ENCODE measurements around the gene ATG13.

ATG13 gene

DNA sequence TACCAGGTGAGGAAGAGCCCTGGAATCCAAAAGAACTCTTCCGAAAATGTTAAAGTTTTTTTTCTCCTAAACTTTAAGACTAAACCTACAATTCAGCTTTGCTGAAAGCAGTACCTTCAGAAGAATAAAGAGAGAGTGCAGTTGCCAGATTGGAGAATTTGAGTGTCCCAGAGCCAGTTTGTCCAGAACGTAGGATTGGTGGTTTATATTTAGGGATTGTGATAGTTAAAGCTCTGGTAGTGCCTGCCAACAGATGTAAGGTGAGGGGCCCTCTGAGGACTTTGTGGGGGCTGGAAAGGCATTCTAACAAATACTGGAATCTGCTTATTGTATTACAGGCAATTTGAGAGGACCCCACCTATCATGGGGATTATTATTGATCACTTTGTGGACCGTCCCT lies 39.8 kb downstream of the ATG13 start:
- Histone ChIP-seq H3K9me3 (replicated peaks; ENCODE audit: insufficient read depth, low read length) (no peaks in the 10 kb centered on the region), H3F3A (ENCODE audit: insufficient read depth, low read length) (no peaks in the 10 kb centered on the region), H3K9me2 (replicated peaks; ENCODE audit: insufficient read depth, low read length) (no peaks in the 10 kb centered on the region), H3K79me2 (ENCODE audit: low read length) (no peaks in the 10 kb centered on the region), H3K4me2 (ENCODE audit: low read depth, low read length) (no peak overlapping the region), H3K4me1 (ENCODE audit: low read length) (no peaks in the 10 kb centered on the region), H3K4me3 (ENCODE audit: low read length) (no peak overlapping the region), H4K20me1 (ENCODE audit: insufficient read depth, low read length) (no peaks in the 10 kb centered on the region), H3K27me3 (replicated peaks; ENCODE audit: insufficient read depth, low read length) (no peaks in the 10 kb centered on the region), H2AFZ (ENCODE audit: low read length) (no peak overlapping the region), H3K27ac (ENCODE audit: low read length) (no peak overlapping the region), H3K36me3 (replicated peaks; ENCODE audit: insufficient read depth, low read length) (0 out of 2 replicates have a peak, but pooled peaks cover 8% of the 10 kb centered on the region), H3K9ac (ENCODE audit: low read length) (no peak overlapping the region)
- TF ChIP-seq, protein P1, sequence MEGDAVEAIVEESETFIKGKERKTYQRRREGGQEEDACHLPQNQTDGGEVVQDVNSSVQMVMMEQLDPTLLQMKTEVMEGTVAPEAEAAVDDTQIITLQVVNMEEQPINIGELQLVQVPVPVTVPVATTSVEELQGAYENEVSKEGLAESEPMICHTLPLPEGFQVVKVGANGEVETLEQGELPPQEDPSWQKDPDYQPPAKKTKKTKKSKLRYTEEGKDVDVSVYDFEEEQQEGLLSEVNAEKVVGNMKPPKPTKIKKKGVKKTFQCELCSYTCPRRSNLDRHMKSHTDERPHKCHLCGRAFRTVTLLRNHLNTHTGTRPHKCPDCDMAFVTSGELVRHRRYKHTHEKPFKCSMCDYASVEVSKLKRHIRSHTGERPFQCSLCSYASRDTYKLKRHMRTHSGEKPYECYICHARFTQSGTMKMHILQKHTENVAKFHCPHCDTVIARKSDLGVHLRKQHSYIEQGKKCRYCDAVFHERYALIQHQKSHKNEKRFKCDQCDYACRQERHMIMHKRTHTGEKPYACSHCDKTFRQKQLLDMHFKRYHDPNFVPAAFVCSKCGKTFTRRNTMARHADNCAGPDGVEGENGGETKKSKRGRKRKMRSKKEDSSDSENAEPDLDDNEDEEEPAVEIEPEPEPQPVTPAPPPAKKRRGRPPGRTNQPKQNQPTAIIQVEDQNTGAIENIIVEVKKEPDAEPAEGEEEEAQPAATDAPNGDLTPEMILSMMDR (IDR thresholded peaks at IDR 0.05; ENCODE audit: low read length) = no peak
- no peak for TF ChIP-seq EZH2 (optimal IDR thresholded peaks at IDR 0.05; ENCODE audit: low read depth, low read length)
- no peak for TF ChIP-seq EZH2phosphoT487 (IDR thresholded peaks at IDR 0.05; ENCODE audit: low read length)
- DNase-seq = no peak

DNA sequence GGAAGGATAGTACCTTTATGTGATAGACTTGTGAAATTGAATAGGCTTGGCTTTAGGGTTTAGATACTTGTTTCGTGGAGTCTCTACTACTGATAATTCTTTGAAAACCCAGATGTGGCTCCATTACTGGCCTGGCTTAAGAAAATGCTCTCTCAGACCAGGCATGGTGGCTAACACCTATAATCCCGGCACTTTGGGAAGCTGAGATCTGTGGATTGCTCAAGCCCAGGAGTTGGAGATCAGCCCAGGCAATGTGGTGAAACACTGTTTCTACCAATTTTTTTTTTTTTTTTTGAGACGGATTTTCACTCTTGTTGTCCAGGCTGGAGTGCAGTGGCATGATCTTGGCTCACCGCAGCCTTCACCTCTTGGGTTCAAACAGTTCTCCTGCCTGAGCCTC lies 40.9 kb downstream of the ATG13 start:
- no peaks in the 10 kb centered on the region for H3K4me1 ChIP-seq (ENCODE audit: low read length)
- H3K9me3 ChIP-seq (replicated peaks; ENCODE audit: insufficient read depth, low read length) = no peaks in the 10 kb centered on the region
- H3K27me3 ChIP-seq (replicated peaks; ENCODE audit: insufficient read depth, low read length) = no peaks in the 10 kb centered on the region
- TF ChIP-seq, protein P1 (IDR thresholded peaks at IDR 0.05; ENCODE audit: low read length) = no peak
- TF ChIP-seq EZH2 (optimal IDR thresholded peaks at IDR 0.05; ENCODE audit: low read depth, low read length) (no peak), EZH2phosphoT487 (IDR thresholded peaks at IDR 0.05; ENCODE audit: low read length) (no peak)
- no peaks in the 10 kb centered on the region for H4K20me1 ChIP-seq (ENCODE audit: insufficient read depth, low read length)
- no peaks in the 10 kb centered on the region for H3F3A ChIP-seq (ENCODE audit: insufficient read depth, low read length)
- H2AFZ ChIP-seq (ENCODE audit: low read length) = no peak overlapping the region
- no peak for DNase-seq
- no peak overlapping the region for H3K27ac ChIP-seq (ENCODE audit: low read length)
- H3K4me3 ChIP-seq (ENCODE audit: low read length) = no peak overlapping the region
- H3K9ac ChIP-seq (ENCODE audit: low read length) = no peak overlapping the region
- H3K36me3 ChIP-seq (replicated peaks; ENCODE audit: insufficient read depth, low read length) = 0 out of 2 replicates have a peak, but pooled peaks cover 8% of the 10 kb centered on the region
- H3K79me2 ChIP-seq (ENCODE audit: low read length) = no peaks in the 10 kb centered on the region
- no peak overlapping the region for H3K4me2 ChIP-seq (ENCODE audit: low read depth, low read length)
- no peaks in the 10 kb centered on the region for H3K9me2 ChIP-seq (replicated peaks; ENCODE audit: insufficient read depth, low read length)

DNA sequence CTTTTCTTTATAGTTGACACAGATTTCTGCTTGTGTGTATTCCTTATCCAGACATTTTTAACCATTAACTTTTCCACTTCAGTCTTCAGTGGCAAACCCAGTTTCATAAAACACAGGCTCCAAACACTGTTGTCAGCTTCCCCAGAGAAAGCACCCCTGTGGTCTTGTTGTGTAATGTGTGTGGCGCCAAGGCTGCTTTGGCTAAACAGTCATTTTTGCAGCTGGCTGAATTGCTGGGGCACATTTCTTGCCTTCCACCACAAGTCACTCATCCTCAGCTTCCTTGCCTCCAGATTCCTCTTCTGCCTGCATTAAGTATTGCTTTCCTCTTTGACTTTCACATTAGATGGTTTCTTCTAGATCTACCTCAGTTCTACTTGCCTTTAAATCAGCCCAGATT lies 42.6 kb downstream of the ATG13 start:
- H3K9ac ChIP-seq (ENCODE audit: low read length) = no peak overlapping the region
- H3K27me3 ChIP-seq (replicated peaks; ENCODE audit: insufficient read depth, low read length) = no peaks in the 10 kb centered on the region
- H3K4me3 ChIP-seq (ENCODE audit: low read length) = no peak overlapping the region
- no peaks in the 10 kb centered on the region for H3K9me2 ChIP-seq (replicated peaks; ENCODE audit: insufficient read depth, low read length)
- H4K20me1 ChIP-seq (ENCODE audit: insufficient read depth, low read length) = no peaks in the 10 kb centered on the region
- H2AFZ ChIP-seq (ENCODE audit: low read length) = no peak overlapping the region
- no peak for TF ChIP-seq EZH2 (optimal IDR thresholded peaks at IDR 0.05; ENCODE audit: low read depth, low read length)
- TF ChIP-seq, protein P1 (IDR thresholded peaks at IDR 0.05; ENCODE audit: low read length) = no peak
- TF ChIP-seq EZH2phosphoT487 (IDR thresholded peaks at IDR 0.05; ENCODE audit: low read length) = no peak
- no peak overlapping the region for H3K27ac ChIP-seq (ENCODE audit: low read length)
- H3F3A ChIP-seq (ENCODE audit: insufficient read depth, low read length) = no peaks in the 10 kb centered on the region
- no peak overlapping the region for H3K4me2 ChIP-seq (ENCODE audit: low read depth, low read length)
- no peaks in the 10 kb centered on the region for H3K9me3 ChIP-seq (replicated peaks; ENCODE audit: insufficient read depth, low read length)
- 0 out of 2 replicates have a peak, but pooled peaks cover 8% of the 10 kb centered on the region for H3K36me3 ChIP-seq (replicated peaks; ENCODE audit: insufficient read depth, low read length)
- no peaks in the 10 kb centered on the region for H3K4me1 ChIP-seq (ENCODE audit: low read length)
- DNase-seq = no peak
- H3K79me2 ChIP-seq (ENCODE audit: low read length) = no peaks in the 10 kb centered on the region

Measured in MM.1S (cell line).